Adrenal gland (tissue), 5 donors: ENCODE measurements around the gene FAM163B.

ENCODE experiments used
- POLR2A ChIP-seq, 2 donors: fragments of 450-650 bp; IDR thresholded peaks; one replicate each; pipeline ENCODE4 v1.6.1; 2017; ENCODE audit warnings: antibody characterized with exemption in 2 of 2, mild to moderate bottlenecking in 2 of 2, moderate library complexity in 1 of 2
- TF ChIP-seq, protein P1 (sequence below), 6 experiments: fragments of 450-650 bp in 4 of 6; fragments of 200-600 bp in 2 of 6; sonication (generic) in 1 of 6; IDR thresholded peaks; 1 replicate in 5 of 6; 2 replicates in 1 of 6; pipeline versions ENCODE4 v1.5.1 to v1.8.0; 2016 to 2021; ENCODE audit warnings: antibody characterized with exemption in 6 of 6, mild to moderate bottlenecking in 2 of 6, moderate library complexity in 1 of 6
- donor health status: DM: no; HTN: no; CAD: no.

DNA sequence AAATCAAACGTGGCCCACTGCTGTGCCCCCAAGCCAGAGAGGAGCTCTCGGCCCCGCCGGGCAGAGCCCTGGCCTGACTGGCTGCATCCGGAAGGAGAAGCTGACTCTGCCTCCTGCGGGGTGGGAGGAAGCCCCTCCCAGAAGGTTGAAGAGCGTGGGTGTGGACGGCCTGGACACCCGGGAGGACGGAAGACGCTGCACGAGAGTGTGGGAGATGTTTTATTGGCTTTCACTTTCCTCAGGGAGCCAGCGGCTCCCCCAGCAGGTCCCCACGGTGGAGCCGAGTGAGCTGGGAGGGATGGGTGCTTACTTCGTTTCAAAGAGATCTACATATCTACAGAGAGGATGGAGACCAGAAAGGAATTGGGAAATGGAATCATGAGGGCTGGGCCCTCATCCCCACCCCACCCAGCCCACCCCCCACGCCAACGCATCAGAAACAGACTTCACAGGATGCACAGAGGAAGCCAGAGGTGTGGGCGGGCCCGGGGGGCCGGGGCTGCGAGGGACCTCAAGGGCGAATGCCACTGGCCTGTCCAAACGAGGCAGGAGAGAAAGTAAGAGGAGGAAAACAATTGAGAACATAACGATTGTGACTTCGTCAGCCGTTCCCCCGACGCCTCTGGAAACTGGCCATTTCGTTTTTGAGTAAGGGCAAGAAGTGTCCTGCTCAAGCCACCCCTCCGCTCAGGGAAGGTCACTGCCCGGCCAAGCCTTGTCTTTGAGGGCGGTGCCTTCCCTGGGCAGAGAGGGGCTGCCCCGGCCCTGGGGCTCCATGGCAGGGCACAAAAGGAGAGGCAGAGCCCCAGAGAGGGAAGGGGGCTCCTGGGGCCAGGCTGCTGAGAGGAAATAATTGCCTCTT lies 32.1 kb downstream of the FAM163B start:
- peak in 1 of 2 donors; percentile 36 for TF ChIP-seq POLR2A (IDR thresholded peaks at IDR 0.05)
- TF ChIP-seq, protein P1, sequence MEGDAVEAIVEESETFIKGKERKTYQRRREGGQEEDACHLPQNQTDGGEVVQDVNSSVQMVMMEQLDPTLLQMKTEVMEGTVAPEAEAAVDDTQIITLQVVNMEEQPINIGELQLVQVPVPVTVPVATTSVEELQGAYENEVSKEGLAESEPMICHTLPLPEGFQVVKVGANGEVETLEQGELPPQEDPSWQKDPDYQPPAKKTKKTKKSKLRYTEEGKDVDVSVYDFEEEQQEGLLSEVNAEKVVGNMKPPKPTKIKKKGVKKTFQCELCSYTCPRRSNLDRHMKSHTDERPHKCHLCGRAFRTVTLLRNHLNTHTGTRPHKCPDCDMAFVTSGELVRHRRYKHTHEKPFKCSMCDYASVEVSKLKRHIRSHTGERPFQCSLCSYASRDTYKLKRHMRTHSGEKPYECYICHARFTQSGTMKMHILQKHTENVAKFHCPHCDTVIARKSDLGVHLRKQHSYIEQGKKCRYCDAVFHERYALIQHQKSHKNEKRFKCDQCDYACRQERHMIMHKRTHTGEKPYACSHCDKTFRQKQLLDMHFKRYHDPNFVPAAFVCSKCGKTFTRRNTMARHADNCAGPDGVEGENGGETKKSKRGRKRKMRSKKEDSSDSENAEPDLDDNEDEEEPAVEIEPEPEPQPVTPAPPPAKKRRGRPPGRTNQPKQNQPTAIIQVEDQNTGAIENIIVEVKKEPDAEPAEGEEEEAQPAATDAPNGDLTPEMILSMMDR (IDR thresholded peaks at IDR 0.05): no peak
